ENCODE measurements around the gene ISLR. TPM values are rescaled to one million over a fixed set of nuclear protein-coding genes. Genes with fewer than 3 reads are reported as not detected.

The ISLR gene
- total RNA-seq, 1 experiment from 2014 or later = not detected

- TF ChIP-seq CTCF (conservative IDR thresholded peaks at IDR 0.05) (no peak), EZH2 (IDR thresholded peaks at IDR 0.05; ENCODE audit: low read depth) (no peak)
- Histone ChIP-seq H3K79me2 (ENCODE audit: low read depth) (no peaks in the 10 kb centered on the region), H4K20me1 (ENCODE audit: insufficient read depth) (no peaks in the 10 kb centered on the region), H3K4me2 (peak overlapping the region; percentile 58), H3K4me3 (no peak overlapping the region), H3K27me3 (ENCODE audit: insufficient read depth, low read depth) (no peaks in the 10 kb centered on the region), H3K27ac (peak overlapping the region; percentile 75), H3K9me2 (ENCODE audit: insufficient read depth) (no peaks in the 10 kb centered on the region), H3K4me1 (replicated peaks; ENCODE audit: insufficient read depth) (peaks cover 43% of the 10 kb centered on the region), H3K9me3 (ENCODE audit: insufficient read depth, low read depth) (no peaks in the 10 kb centered on the region), H3F3A (ENCODE audit: insufficient read depth, low read depth) (peaks cover 66% of the 10 kb centered on the region), H2AFZ (no peak overlapping the region), H3K36me3 (ENCODE audit: low read depth) (peaks cover 18% of the 10 kb centered on the region; the same call in 1 of the 2 replicates)
- ChIA-PET POLR2A (ENCODE audit: unreplicated experiment) (interaction anchor here (0.6 to 1.2 kb wide), 6 partner anchors 17 to 67 kb away, joined by 3 to 17 read pairs (median 8); partner anchors contain the start of gene STRA6), CTCF (interaction anchor here (0.6 to 0.9 kb wide), 2 partner anchors 22 to 59 kb away, joined by 3 to 5 read pairs; no protein-coding TSS in a partner anchor)
- intact Hi-C loops (cut with micrococcal nuclease; ENCODE audit: unreplicated experiment) = loop anchor here (1.0 to 5.0 kb wide), 4 partner anchors 21 to 123 kb away; no protein-coding TSS in a partner anchor
- DNase-seq = peak; percentile 94 to 95
- no TSS peak for BruUV-seq (replicated peaks)
These were observed 5.8 kb downstream of the ISLR start for GRCh38 chr15:74179101-74179841.

- Histone ChIP-seq H3K79me2 (ENCODE audit: low read depth) (no peaks in the 10 kb centered on the region), H2AFZ (no peak overlapping the region), H4K20me1 (ENCODE audit: insufficient read depth) (no peaks in the 10 kb centered on the region), H3K9me2 (ENCODE audit: insufficient read depth) (no peaks in the 10 kb centered on the region), H3K27ac (peak overlapping the region; percentile 75), H3K36me3 (ENCODE audit: low read depth) (peaks cover 18% of the 10 kb centered on the region), H3F3A (ENCODE audit: insufficient read depth, low read depth) (peaks cover 66% of the 10 kb centered on the region), H3K27me3 (ENCODE audit: insufficient read depth, low read depth) (no peaks in the 10 kb centered on the region), H3K9me3 (ENCODE audit: insufficient read depth, low read depth) (no peaks in the 10 kb centered on the region), H3K4me2 (peak overlapping the region; percentile 57), H3K4me1 (replicated peaks; ENCODE audit: insufficient read depth) (peaks cover 43% of the 10 kb centered on the region), H3K4me3 (no peak overlapping the region)
- no TSS peak for BruUV-seq (replicated peaks)
- intact Hi-C loops (cut with micrococcal nuclease; ENCODE audit: unreplicated experiment) = loop anchor here (1.0 to 5.0 kb wide), 4 partner anchors 20 to 122 kb away; no protein-coding TSS in a partner anchor
- CTCF ChIA-PET = interaction anchor here (0.9 kb wide), 1 partner anchor 21 kb away, joined by 5 read pairs; no protein-coding TSS in a partner anchor
- DNase-seq = peak in 1 of 2 experiments; percentile 72
- POLR2A ChIA-PET (ENCODE audit: unreplicated experiment) = interaction anchor here (0.6 to 1.2 kb wide), 5 partner anchors 16 to 35 kb away, joined by 3 to 17 read pairs (median 8); partner anchors contain the start of gene STRA6
- TF ChIP-seq CTCF (conservative IDR thresholded peaks at IDR 0.05) = no peak
These were observed 6.7 kb downstream of the ISLR start for GRCh38 chr15:74179983-74180880.

- Histone ChIP-seq H4K20me1 (ENCODE audit: insufficient read depth) (no peaks in the 10 kb centered on the region), H3K36me3 (ENCODE audit: low read depth) (peaks cover 18% of the 10 kb centered on the region), H3K4me2 (peak overlapping the region; percentile 57), H3F3A (ENCODE audit: insufficient read depth, low read depth) (peaks cover 66% of the 10 kb centered on the region), H3K9me2 (ENCODE audit: insufficient read depth) (no peaks in the 10 kb centered on the region), H3K27ac (peak overlapping the region; percentile 75), H3K4me3 (no peak overlapping the region), H3K27me3 (ENCODE audit: insufficient read depth, low read depth) (no peaks in the 10 kb centered on the region), H3K4me1 (replicated peaks; ENCODE audit: insufficient read depth) (peaks cover 43% of the 10 kb centered on the region), H3K79me2 (ENCODE audit: low read depth) (no peaks in the 10 kb centered on the region), H2AFZ (no peak overlapping the region), H3K9me3 (ENCODE audit: insufficient read depth, low read depth) (no peaks in the 10 kb centered on the region)
- ChIA-PET POLR2A (ENCODE audit: unreplicated experiment) (no interaction called here), CTCF (no interaction called here)
- intact Hi-C loops (cut with micrococcal nuclease; ENCODE audit: unreplicated experiment) = no loop called here
- TF ChIP-seq CTCF (conservative IDR thresholded peaks at IDR 0.05) = no peak
- BruUV-seq (replicated peaks) = no TSS peak
- no peak for DNase-seq
These were observed 7.5 kb downstream of the ISLR start for GRCh38 chr15:74180881-74181602.

Measured in PC-9 (cell line).